ENCODE results near the gene CDR2.

CDR2 gene

DNA sequence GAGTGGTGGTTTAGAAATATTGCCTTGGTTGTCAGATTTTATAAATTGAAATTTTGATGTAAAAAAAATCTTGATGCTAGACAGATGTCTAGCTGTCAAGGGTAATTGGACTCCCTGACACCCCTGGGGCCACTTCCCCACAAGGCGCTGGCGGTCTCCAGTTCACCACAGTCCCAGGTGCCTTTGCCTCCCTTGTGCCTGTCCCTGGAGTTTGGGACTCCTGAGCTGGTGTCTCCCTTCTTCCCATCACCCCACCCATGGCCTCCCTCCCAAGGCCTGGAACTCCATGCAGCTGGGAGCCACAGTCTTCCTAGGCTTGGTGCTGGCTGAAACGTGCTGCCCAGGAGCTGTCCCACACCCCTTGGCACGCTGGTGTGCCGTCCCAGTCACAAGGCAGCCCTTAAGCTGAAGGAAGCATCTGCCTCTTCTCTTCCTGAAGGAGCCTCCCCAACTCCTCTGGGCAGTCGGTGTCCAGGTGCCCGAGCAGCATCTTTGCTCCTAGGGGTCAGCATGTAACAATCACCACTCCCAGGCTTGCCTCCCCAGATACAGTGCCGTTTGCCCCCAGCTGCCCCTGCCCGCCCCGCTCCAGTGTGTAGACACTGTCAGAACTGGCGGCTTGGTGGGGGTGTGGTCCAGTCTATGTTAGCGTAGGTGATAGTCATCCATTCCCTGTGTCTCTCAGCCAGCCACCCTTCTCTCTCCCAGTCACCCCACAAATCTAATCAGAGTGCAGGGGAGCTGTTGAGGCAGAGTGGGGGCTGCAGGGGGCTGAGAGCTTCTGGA, 51.1 kb downstream of the CDR2 start:
- DNase-seq = no peak

DNA sequence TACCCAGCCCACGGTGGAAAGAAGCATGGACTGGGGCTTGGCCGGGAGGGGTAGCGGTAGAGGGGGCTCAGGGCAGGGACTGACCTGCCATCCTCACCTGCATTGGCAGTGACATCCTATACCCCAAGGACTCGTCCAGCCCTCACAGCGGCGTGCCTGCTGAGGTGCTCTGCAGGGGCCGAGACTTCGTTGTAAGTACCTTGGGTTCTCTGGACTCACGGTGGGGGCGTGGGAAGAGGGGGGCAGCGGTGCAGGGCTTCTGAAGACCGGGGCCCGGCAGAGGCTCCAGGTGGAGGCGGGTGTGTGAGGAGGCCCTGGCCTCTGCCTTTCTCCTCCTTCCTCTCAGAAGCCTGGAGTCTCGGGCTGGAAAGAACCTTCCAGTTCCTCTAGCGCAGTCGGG, 51.7 kb downstream of the CDR2 start:
- no peak for DNase-seq

DNA sequence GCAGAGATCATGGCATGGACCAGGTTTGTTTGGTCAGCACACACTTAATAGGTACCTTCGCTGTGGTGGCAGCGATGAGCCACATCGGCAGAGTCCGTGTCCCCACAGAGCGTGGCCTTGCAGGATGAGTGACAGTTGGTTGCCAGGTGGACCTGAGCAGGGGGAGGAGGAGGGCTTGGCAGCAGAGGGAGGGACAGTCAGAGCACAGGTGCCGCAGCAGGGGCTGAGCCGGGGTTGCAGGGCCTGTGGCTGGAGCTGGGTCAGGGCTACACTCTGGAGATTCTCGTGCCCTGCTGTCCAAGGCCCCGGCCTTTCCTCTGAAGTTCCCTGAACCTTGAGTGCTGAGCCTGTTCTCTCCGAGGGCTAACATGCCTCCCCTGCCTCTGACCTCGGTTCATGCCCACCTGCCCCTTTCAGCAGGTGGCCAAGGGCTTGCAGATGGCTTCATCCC, 52.4 kb downstream of the CDR2 start:
- no peak for DNase-seq

DNA sequence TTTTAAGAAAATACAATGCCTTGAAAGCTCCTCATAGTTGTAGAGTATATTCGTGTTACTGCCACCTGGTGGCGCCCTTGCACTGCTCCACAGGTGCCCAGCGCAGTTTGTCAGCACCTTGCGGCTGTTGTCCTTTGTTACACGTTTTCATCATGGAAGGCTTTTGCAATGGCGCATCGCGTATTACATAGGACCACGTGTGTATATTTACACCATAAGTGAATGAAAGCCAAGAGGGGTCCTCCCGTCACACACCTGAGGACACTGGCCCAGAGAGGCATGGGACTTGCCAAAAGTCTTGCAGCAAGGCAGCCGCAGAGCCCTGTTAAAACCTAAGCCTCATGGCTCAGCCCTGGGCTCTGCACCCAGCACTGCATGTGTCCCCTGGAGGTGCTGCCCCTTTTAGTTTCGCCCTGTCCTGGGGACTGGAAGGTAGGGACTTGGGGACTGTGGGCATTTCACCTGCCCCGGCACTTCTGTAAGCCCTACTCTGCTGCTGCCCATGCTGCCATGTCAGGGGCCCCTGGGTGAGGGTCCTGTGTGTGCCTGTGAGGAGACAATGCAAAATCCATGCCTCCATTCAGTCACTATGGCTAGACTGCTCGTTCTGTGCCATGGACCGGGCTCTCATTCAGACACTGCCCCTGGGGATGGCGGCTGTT, 52.9 kb downstream of the CDR2 start:
- DNase-seq = no peak

DNA sequence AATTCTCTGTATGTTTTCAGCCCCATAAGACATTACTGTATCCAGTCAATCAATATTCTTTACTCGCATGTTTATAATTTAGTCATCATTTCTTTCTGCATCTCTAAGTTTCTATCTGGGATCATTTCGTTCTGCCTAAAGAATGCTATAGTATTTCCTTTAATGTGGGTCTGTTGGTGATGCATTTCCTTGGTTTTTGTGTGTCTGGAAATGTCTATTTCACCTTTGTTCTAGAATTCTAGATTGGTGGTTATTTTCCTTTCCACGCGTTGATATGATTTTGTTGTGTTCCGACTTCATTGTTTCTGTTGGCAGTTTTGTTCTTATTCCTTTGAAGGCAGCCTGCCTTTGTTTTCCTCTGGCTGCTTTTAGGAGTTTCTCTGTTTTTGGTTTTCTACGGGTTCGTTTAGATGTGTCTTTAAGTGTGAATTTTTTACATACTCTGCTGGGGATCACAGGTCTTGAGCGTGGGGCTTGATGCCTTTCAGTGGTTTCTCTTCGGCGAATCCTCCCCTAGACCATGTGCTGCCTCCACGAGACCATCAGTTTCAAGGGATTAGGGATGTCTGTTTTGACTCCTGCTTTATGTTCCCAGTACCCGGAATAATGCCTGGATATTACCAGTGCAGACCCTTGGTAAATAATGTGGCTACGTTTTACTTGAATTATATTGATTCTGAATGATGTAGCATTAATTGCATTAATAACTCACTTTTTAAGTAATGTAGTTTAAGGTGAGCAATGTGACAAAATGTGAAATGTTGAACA, 53.7 kb downstream of the CDR2 start:
- no peak for DNase-seq

DNA sequence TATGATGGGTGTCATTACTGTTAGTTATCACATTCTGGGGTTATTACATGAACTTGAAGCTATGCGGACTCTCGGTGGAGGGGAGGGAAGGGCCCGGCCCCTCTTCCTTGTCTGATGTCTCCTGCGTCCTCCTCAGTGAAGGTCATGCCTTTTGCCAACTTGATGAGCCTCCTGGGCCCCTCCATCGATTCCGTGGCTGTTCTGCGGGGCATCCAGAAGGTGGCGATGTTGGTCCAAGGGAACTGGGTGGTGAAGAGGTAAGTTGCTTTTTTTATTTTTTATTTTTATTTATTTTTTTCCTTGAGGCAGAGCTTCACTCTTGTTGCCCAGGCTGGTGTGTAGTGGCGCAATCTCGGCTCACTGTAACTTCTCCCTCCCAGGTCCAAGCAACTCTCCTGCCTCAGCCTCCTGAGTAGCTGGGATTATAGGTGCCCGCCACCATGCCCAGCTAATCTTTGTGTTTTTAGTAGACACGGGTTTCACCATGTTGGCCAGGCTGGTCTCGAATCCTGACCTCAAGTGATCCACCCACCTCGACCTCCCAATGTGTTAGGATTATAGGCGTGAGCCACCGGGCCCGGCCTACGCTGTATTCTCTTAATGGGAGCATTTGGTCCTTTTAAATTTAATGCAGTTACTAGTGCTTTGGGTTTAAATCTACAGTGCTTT, 55.6 kb downstream of the CDR2 start:
- DNase-seq = no peak

DNA sequence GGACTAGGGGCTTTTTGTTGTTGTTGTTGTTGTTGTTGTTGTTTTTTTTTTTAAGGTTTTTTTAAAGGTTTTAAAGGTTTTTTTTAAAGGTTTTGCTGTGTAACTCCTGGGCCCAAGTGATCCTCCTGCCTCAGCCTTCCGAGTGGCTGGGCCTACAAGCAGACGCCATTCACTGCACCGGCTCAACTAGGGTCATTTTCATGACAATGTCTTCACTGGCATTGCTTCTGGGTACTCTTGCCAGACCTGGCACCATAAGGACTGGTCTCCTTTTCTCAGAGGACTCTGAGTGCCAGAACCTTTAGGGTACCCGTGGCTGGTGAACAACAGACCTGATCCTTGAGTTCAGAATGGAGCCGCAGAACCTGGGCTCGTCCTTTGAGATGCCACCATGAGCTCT, 56.8 kb downstream of the CDR2 start:
- no peak for DNase-seq

DNA sequence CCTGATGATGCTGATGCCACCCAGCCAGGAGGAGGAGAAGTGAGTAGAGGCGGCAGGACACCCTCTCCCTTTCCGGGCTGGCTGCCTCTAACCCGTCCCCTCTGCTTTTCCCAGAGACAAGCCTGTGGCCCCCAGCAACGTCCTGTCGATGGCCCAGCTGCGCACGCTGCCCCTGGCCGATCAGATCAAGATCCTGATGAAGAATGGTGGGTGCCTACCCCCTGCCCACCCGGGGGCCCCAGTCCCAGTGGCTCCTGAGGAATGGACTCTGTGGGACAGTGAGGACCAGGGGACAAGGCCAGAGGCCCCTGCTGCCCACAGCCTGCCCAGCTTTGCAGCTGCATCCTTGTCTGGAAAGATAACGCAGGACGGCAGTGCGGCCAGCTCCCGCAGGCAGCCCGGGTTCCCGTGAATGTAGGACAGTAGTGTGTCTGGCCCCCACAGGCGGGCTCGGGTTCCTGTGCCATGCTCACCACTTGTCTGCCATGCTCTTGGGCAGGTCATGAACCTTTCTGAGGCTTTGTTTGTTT, 57.4 kb downstream of the CDR2 start:
- no peak for DNase-seq

DNA sequence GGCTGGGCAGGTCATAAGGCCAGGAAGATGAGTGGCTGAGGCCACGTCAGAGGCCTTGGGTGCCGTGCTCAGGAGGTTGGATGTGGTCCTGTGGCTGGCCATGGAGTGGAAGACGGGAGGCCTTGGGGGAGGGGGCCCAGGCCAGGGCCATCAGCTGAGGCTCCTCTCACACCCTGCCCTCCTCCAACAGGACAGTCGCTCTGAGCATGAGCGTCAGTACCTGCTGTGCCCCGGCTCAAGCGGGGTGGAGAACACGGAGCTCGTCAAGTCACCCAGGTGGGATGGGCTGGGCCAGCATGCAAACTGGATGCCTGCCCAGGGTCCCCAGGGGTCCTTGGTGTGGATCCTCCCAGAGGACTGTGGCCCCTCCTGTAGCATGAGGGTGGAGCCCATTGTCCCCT, 58.0 kb downstream of the CDR2 start:
- DNase-seq = no peak

DNA sequence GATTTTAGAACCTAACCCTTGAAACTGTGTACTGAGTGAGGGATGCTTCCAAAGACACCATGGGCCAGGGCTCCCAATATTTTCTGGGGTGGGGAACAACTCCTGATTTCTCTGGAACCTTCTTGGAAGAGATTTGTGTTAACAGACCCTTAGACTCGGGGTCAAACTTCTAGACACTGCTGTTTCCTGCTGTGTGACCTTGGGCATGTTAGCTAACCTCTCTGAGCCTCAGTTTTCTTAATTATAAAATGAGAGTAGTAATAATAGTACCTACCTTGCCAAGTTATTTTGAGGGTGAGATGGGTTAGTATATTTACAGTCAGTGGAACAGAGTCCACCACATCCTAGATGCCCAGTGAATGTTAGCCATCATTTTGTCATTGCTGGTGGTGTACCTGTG, 58.4 kb downstream of the CDR2 start:
- no peak for DNase-seq

DNA sequence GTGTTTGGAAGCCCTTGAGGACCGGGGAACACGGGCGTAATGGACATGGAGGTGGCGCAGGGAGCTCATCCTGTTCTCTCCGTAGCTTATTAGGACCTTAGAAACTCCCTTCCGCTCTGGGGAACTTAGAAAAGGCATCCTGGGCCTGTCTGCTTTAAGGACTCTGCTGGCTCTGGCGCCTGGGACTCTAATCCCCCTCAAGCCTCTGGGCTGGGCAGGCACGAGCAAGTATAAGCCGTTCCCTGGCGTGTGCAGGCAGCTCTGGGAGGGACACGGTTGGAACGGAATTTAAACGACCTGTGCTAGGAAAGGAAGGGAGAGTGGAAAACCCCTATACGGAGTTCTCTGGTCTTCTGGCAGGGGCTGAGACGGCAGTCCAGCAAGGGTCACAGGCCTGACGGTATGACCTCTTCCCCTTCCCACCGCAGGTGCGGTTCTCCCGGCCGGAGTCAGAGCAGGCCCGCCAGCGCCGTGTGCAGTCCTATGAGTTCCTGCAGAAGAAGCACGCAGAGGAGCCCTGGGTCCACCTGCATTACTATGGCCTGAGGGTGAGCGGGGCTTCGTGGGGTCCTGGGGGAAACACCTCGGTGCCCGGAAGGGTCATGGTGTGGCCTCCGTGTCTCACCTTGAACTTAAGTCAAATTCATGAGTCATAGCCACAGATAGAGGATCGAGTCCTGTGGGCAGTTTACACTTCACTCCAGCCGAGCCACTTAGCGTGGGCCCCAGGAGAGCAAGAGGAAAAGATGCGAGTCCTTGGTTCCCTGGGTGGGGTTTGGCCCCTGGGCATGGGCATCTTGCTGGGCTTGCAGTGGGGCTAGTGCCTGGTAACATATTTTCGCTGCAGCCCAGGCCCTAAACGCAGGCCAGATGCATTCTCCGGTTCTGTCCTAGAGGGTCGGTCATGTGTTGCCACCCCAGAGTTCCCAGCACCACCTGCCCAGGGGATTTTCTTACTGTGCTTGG, 59.5 kb downstream of the CDR2 start:
- DNase-seq = no peak

DNA sequence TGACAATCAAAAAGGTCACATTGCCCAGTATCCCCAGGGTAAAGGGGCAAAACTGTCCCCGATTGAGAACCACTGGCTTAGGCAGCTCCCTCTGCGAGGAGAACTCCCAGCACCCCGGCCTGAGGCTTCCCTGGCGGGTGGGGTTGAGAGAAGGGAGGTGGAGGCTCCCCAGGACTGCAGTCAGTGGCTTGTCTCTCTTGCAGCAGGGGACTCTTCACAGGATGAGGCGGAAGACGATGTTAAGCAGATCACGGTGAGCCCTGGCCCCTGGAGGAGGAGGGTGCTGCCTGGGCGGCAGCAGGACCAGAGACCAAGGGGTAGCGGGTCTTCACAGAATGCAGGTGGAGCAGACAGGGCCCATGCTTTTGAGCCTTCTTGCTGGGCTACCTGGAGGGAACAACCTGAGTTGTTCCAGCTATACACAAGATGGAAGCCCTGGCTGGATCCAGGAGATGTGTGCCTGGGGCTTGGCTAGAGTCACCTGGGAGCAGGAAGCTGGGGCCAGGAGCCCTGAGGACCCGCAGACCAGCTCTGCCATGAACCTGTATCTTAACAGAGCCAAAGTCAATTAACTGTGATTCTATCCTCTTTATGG, 60.4 kb downstream of the CDR2 start:
- no peak for DNase-seq

DNA sequence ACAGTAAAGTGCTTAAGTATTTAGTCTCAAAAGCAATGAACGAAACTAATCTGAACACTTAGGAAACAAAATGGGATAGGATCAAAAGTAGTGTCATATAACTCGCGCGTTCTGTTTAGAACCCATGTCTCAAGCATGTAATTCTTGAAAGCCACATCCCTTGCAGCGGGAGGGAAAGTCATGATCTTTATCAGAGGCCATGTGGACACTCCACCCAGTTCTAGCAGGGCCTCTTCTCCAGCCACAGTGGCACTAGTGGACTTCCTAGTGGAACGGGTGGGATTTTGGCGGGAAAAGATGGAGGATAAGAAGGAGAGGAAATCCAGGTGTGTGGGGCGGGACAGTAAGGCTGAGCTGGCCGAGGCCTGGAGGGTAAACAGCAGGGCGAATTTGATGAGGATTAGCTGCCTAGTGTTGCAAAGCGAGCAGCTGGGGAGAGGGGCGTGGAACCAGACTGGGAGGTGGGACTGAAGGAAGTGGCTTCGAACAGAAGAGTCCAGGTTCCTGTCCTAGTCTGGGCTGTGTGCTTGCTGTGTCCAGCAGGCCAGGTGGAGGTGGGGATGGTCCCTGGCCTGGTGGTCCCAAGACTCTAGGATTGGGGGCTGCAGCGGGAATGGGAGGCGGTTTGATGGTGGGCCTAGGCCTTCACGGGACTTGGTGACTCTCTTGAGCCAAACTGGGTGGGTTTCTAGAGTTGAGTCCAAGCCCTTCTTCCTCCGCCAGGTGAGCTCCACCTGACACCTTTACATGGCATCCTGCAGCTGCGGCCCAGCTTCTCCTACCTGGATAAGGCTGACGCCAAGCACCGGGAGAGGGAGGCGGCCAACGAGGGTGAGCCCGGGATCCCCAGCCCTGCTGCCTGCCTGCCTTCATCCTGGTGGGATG, 61.3 kb downstream of the CDR2 start:
- no peak for DNase-seq

DNA sequence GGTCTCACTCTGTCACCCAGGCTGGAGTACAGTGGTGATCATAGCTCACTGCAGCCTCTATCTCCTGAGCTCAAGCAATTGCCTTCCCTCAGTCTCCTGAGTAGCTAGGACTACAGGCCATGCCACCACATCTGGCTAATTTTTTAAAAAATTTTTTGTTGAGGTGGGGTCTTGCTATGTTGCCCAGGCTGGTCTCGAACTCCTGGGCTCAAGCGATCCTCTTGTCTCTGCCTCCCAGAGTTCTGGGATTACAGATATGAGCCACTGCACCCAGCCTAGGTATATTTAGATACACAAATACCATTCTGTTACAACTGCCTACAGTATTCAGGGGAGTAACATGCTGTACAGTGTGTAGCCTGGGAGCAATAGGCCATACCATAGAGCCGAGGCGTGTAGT, 62.9 kb downstream of the CDR2 start:
- no peak for DNase-seq

DNA sequence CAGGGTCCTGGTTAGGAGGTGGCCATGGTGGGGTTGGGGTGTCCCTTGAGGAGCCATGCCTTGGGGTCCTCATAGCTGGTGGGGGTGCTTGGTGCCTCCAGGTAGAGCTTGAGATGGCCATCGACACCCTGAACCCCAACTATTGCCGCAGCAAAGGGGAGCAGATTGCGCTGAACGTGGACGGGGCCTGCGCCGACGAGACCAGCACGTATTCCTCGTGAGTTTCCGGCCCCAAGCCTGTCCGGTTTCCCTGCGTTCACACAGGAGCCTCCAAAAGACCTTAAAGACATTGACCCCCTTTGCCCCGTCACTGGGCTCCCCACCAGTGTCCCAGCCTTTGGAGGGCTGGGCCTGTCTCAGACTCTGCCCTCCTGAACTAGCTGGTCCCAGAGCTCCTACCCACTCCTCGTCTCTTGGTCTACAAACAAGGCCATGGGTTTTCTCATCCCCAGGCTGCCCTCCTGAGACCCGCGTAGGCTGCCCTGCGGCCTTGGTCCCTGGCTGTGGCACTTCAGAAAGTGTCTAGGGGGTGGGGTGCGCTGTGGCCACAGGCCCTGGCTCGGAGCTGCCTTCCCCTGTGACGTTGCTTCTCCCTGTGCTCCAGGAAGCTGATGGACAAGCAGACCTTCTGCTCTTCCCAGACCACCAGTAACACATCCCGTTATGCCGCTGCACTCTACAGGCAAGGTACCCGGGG, 65.4 kb downstream of the CDR2 start:
- DNase-seq = no peak

DNA sequence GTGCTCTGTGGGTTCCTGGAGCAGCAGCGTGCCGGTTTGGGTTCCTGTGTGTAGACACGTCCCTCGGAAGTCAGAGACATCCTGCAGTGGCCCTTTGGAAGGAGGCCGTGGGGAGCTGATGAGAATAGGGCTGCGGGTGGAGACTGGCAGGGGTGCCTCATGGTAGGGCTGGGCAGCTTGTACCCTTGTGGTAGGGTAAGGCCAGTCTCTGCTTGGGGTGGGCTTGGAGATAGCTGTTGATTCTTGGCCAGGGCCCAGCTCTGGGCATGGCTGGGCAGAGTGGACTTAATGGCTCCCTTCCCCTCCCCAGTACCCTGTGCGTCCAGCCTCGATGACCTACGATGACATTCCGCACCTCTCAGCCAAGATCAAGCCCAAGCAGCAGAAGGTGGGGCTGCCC, 66.6 kb downstream of the CDR2 start:
- no peak for DNase-seq

DNA sequence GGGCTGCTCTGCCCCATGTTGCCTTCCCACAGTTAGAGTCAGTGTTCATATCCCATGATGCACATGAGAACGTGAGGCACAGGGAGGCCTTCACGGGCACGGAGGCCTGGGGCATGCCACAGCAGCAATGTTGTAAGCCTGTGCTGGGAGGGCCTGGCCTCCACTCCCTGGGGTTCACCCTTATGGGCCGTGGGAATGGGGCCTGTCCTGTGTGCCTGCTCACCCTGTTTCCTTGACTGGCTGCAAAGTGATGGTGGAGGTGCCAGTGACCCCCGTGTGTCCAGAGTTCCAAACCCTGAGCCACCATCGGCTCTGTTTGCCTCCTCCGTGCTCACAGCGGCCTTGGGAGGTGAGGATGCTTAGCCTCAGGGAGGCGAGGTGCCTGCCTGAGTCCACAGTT, 67.6 kb downstream of the CDR2 start:
- no peak for DNase-seq

DNA sequence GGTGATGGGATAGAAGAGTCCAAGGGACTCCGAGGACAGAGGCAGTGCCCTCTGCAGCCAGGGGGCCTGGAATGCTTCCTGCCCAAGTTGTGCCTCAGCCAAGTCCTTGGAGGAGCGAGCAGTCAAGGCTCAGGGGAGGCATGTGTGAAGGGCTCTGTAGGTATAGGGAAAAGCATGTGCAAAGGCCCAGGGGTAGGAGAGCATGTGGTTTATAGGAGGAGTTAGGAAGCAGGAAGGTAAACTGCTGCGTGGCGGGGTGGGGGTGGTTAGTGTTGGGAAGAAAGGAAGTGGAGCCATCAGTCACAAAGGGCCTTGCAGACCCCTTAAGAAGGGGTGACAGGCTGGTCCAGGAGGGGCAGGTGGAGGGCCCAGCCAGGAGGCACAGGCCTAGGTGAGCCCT, 70.0 kb downstream of the CDR2 start:
- no peak for DNase-seq

DNA sequence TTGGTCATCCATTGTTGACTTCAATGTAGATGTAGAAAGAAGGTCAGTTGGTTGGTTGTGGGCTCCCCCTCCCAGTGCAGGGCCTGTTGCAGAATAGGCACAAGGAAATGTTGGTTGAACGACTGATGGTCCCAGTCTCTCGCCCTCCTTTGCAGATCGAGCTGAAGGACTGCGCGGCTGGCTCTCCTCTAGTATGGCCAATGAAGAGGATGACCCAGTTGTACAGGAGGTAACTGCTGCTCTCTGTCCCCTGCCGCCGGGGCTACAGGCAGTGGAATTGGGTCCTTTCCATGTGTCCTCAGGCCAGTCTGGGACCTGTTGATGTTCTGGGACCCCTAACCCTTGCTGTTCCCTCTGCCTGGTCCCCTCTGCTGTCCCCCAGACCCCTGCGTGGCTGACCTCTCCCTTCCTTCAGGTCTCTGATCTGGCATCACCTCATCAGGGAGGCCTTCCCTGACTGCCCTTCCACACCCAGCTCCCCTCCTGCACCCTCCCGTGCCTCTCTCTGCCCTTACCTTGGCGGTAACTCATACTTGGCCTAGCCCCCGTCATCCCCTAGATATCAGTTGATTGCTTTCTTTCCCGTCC, 71.5 kb downstream of the CDR2 start:
- no peak for DNase-seq

All from activated gamma-delta T cell (primary cell).